HG02840 (cell line): ENCODE data around the gene BBOX1.

Source experiments
- ATAC-seq: cut with Tn5 transposase; IDR thresholded peaks from one replicate; pipeline ENCODE4 v1.9.1; 2021; ENCODE audit warnings: mild to moderate bottlenecking, moderate library complexity, moderate number of reproducible peaks; ENCODE audit not compliant: unreplicated experiment, low FRiP score

Gene BBOX1

DNA sequence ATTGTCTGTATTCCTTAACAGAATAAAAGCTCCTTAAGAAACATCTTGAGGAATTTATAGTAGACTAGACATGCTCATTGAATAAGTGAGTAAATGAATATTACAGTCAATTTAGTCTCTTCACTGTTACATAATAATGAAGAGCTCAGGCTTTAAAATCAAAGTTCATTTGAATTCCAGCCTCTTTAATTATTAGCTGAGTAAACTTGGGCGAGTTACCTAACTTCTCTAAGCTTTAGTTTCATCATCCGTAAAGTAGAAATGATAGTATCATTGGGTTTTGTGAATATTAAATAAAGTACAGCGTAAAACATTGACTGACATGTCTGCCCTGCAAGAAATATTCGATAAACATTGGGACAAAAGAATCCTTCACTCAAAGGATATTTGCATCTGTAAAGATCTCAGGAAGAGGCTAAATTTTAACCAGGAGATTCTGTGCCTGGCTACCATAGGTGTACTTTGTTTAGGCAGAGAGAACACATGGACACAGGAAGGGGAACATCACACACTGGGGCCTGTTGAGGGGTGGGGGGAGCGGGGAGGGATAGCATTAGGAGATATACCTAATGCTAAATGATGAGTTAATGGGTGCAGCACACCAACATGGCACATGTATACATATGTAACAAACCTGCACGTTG, 15.2 kb upstream of the BBOX1 start:
- no peak for ATAC-seq

DNA sequence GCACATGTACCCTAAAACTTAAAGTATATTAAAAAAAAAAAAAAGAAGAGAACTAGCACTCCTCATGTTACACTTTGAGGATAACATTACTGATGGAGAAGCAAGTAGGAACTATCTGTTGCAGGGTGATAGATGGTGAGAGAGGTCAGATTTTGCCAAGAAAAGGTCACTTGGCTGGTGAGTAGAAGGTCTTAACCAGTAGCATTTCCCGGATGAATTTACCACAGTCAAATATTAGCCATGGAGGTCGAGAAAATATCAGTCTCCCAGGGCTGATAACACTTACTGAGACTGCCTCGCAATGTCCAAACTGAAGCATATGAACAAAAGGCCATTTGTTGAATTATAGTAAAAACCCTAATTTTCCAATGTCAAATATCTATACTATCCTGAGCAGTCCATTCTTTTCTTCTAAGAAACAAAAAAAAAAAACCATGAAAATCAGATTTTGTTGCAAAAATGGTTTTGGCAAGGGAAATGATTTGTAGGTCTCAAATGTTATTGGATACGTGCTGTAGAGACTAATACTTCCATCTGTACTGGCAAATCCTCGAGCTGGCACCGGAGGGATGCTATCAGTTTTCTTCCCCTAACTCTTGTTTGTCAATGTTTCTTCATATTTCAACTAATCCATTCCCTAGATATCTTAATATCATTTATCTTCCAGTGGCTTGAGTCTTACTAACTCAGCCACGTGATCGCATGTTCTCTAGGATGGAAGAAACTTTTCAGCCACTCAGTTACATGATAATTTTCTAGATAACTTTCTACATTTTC, 14.5 kb upstream of the BBOX1 start:
- no peak for ATAC-seq

DNA sequence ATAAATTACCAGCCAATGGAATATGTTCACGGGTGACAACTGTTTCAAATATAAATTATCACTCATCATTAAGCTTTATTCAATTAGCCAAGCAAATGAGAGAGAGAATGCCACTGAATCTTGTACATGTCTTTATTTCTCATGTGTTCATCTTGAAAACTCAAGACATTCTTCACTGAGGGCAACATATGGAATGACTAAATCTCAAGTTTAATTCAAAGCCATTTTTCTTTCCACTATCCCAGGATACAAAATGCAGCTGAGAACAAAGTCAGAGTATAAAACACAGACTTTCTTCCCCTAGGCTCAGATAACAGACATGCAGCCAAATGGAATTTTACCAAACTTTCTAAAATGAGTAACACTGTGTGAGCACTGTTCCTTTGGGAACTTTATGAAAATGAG, 12.1 kb upstream of the BBOX1 start:
- no peak for ATAC-seq

DNA sequence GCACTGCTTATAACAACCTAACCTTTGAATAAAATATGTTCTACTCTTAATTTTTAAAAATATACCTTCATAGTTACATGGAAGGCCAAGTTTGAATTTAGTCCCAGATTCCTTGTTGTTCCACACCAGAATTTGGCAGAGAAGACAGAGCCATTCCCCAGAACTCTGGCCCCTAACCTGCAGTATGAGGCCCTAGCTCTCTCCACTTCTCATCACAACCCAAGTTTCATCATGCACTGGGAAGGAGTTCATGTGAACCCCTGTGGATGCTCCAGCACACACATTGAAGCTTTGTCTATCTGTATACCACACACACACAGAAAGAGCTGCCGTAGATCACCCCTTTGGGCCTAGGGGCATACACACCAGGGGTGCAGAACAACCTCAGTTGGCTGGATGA, 10.6 kb upstream of the BBOX1 start:
- ATAC-seq = no peak

DNA sequence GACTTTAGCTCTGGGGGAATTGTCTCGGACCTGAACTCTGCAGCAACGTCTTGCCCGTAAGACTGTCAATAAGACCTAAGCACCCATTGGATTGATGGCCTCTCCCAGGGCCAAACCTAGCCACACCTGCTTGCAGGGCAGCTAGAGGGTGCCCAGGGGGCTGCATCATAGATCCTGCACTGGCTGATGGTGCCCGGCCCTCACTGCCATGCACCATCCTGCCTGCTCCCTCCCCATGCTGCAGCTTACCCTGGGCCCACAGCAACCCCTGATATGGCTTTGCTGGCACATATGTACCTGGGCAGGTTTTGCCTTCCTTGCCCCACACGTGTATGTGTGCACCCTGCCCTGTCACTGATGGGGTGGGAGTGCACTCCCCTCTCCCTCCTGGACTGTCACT, 8.9 kb upstream of the BBOX1 start:
- no peak for ATAC-seq

DNA sequence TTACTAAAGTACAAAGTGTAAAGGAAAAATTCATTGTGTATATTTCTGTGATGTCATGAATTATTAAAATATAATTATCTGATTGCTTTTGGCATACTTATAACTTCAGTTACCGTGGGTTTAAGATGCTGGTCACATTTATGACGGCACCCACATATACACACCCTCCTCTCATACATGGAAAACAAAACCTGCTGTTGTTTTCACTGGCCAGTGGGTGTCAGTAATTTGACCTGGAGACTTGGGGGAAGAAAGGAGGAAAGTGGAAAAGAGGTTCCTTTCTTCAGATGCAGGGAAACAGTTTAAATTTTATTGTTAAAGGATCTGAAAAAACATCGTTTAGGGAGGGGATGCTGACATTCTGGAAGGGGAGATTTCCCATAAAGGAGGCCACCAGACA, 742 bp upstream of the BBOX1 start:
- ATAC-seq = no peak

DNA sequence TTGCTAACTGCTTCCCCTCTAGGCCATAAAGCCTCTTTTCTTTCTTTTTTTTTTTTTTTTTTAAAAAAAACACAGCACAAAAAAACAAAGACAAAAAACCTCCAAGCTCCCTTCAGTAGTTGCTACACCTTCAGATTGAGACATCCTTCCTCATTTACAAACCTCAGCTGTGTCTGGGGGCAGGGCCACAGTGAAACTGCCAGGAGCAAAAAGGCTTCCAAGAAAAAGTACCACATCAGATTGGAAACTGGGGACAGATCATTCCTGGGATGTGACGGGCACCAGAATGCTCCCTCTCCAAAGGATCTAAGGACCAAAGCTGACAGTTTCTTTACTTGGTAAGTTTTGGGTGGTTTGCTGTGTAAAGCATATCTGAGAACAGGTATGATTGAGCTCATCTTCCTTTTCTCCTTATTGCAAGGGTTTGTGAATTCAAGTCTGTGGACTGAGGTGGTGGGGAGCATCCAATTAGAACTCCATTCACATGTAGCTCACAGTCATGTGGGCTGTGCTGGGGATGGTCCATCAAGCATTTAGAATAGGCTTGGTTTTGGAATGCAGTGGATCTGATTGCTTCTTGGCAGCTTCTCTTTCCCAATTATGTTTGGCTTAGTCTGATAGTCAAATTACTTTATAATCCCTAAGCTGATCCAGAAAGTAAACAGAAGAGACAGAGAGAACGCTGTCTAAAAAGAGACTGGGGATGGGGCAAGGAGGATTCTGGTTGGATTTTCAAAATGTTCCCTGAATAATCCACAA, 705 bp downstream of the BBOX1 start:
- ATAC-seq = no peak

DNA sequence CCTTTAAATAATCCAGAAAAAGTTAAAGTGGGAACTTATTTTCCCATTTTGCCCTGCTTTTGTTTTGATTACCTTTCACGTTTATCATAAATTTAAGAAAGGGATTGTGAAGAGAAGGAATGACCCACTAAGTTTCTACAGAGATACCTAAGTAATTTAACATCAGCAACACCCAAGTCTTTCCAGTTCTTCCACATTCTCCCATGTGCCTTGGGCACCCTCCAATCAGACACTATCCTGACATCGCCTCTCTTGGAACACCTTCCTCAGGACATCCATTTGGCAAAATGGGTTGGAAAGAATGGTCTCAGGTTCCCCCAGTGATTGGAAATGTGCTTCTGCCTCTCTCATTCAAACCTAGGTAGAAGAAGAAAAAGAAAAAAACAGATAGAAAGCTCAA, 6.3 kb downstream of the BBOX1 start:
- ATAC-seq = no peak

DNA sequence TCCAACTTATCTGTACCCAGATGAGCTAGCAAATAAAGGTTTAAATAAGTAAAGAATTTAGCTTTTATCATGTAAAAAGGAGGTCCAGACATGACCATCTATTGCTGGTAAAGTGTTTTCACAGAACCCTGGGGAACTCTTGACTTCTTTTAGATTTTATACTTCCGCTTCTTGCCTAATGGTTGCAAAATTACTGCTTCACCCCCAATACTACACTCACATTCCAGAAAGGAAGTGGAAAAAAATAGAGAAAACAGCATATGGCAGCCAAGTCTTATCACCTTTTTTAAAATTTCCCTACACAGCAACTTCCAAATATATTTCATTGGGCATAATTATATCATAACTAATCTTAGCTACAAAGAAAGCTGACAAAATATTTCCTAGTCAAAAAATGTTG, 12.1 kb downstream of the BBOX1 start:
- no peak for ATAC-seq

DNA sequence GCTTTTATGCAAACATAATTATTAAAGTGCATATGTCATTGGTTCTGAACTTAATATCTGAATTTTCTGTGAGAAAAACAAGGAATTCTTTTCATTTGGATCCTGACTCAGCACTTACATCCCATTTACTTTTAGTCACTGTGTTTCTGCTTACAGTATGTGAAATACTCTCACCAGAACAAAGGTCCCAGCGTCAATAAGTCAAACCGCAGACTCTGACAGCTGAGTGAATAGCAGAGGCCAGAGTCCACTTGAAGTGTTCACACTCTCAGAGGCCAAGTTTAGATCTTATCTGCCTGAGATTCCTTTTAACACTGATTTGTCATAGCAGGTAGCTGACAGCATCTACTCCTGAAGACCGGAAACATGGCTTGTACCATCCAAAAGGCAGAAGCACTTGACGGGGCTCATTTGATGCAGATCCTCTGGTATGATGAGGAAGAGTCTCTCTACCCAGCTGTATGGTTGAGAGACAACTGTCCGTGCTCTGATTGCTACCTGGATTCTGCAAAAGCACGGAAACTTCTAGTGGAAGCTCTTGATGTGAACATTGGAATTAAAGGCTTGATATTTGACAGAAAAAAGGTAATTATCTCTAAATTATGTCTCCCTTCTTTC, 14.6 kb downstream of the BBOX1 start:
- no peak for ATAC-seq

DNA sequence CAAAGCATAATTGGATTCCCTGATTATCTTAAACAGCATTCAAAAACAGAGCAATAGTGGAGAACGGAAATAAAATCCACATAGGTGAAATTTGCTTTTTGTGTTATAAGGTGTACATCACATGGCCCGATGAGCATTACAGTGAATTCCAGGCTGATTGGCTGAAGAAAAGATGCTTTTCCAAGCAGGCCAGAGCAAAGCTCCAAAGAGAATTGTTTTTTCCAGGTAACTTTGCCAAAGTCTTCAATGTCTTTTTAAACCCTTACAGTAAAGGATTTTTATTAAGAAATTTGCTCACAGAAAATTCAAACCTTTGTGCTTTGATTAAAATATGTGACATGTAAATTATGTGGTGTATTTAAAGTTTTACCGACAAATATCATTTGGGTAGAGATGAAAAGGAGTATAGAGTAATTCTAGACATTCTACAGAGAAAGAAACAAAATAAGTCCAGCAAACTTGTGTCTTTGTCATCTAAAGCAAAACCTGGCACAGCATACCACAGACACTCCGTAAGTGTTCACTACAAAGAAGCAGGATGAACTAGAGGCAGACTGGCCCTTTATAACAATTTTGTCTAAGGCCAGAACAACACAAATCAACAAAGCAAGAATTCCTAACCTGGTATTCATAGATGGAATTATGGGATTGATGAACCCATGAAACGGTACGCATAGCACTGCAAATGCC, 16.6 kb downstream of the BBOX1 start:
- no peak for ATAC-seq

DNA sequence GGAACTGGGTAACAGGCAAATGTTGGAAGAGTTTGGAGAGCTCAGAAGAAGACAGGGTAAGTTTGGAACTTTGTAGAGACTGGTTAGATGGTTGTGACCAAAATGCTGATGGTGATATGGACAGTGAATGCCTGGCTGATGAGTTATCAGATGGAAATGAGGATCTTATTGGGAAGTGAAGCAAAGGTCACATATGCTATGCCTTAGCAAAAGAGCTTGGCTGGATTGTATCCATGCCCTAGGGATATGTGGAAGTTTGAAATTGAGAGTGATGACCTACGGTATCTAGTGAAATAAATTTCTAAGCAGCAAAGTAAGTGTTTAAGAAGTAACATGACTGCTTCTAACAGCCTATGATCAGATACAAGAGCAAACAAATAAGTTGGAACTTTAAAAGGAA, 17.8 kb downstream of the BBOX1 start:
- ATAC-seq = no peak

DNA sequence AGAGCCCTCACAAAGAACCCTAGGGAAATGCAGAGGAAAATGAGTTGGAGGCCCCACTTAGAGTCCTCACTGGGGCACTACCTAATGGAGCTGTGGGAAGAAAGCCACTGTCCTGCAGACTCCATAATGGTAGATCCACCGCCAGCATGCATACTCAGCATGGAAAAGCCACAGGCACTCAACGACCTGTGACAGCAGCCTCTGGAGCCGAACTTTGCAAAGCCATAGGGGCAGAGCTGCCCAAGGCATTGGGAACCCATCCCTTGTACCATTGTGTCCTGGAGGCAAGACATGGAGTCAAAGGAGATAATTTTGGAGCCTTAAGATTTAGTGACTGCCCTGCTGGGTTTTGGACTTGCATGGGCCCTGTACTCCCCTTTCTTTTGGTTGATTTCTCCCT, 18.8 kb downstream of the BBOX1 start:
- no peak for ATAC-seq

DNA sequence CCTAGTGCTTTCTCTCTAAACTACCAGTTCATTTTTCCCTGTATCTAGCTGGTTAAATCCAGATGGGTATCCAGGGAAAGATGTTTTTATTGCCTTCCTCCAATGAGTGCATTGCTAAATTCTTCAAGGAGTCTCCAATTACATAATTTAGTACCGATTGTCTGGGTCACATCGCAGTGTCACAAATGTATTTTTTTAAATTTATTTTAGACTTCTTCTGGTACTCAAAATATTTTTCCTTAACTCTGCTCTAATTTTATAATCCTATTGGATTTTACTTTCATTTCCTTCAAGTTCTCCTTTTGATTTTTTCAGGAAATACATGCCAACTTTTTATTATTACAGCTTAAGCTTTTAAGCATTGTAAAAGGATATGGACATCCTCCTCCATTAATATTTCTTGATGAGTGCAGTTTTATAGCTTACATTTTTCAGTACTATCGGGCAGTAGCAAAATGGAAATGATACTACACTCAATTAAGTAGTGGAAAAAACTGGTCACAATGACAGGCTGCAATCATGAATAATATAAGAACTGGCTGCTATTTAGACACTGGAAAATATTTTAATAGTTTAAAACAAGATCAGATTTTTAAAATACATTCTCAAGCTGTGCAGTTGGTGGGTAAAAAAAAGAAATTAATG, 20.3 kb downstream of the BBOX1 start:
- no peak for ATAC-seq

DNA sequence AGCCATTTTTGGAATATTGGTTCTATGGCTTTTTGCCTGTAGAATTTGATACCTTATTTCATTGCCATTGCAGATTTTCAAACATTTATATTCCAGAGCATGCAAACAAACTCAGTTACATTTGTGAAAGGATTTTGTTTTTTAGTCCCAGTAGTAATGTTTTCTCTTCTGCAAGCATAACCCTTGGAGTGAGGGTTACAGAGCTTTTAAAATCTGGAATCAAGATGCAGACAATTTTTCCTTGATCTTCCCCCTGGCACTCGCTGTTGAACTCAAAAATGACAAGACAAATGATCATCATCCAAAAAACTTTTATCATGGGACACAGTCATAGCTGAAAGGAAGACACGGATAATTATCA, 20.8 kb downstream of the BBOX1 start:
- ATAC-seq = no peak

DNA sequence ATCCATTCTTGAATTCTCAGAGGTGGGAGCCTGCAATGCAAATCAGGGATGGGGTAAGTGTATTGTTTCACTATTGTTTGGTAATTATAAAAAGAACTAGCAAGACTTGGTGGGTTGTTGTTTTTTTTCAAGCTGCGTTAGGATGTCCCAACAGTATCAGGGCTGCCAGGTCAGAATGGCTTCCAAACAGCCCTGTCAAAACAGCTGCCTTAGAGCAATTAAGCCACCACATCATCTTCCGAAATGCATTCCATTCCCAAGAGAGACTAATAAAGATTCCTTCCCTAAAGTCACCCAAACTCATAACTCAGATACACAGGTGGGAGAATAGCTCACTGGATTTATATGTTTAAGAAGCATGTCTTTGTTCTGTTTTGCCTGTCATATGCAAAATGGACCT, 23.5 kb downstream of the BBOX1 start:
- ATAC-seq = no peak

DNA sequence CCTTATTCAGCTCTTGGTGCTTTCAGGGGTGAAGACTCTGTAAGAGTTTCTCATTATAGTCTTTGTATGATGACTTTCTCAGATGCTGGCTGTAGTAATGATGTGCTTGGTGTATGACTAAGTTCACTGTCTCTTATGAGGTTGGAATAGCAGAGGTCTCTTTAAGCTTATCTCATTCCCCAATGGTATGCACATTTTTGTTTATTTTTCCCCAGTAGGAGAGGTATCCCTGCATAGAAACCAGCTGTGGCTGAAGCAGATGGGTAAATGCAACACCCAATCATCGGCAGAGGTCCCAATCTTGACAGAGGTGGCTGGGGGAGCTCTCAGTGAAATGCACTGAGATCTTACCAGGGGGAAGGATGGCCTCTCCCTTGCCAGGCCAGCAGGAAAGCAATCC, 34.6 kb downstream of the BBOX1 start:
- ATAC-seq = no peak

DNA sequence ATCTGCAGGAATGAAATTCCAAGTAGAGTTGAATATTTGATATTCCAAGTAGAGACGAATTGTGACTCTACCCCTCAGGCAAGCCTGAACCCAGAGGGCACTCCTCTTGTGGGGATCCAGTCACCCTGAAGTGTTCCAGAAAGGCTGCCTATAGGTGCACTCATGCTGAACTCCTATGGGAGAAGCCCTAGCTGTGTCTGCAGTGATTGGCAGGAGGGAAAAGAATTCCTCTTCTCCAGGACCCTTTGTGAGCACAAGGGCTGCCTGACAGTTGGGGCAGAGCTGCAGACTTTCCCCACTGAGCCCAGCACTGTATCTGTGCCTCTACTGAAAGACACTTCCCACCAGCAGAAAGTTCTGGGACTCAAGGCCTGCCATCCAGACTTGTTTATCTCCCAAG, 35.0 kb downstream of the BBOX1 start:
- no peak for ATAC-seq

DNA sequence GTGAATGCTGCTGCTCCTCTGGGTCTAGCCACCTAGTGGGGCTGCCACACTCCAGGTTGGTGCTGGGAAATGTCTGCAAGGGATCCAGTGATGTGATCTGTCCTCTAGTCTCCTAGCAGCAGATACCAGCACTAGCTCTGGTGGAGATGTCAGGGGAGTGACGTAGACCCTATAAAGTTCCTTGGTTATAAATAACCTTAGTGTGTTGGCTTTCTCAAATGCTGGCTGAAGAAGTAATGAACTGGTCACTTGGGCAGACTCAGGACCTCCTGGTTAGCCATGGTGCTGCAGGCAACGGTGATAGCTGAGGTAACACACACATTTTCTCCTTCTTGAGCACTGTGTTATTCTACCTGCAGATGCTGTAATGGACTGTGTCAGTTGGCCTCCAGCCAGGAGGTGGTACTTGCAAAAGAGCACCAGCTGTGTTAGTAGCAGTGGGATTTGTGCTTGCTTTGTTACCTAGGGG, 35.5 kb downstream of the BBOX1 start:
- no peak for ATAC-seq

DNA sequence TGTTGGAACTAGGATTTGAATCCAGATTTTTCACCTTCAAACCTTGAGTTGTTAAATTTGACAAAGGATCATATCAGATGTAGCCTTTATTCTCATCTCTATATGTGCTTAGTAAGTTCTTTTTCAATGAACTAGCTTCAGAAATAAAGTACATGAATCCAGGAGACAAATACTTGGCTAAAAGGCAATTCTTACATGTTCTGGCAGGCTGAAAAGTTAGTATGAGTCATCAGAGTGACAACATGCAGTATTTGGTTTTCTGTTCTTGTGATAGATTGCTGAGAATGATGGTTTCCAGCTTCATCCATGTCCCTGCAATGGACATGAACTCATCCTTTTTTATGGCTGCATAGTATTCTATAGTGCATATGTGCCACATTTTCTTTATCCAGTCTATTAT, 40.4 kb downstream of the BBOX1 start:
- no peak for ATAC-seq
